Measurements from ENCODE around the gene INSYN2A.

INSYN2A gene

GRCh38 chr10:127151981-127152699 lies 44.3 kb downstream of the INSYN2A start:
- DNase-seq, result no peak

- no peak for DNase-seq
Observed at GRCh38 chr10:127151541-127151940, 44.9 kb downstream of the INSYN2A start.

DNA sequence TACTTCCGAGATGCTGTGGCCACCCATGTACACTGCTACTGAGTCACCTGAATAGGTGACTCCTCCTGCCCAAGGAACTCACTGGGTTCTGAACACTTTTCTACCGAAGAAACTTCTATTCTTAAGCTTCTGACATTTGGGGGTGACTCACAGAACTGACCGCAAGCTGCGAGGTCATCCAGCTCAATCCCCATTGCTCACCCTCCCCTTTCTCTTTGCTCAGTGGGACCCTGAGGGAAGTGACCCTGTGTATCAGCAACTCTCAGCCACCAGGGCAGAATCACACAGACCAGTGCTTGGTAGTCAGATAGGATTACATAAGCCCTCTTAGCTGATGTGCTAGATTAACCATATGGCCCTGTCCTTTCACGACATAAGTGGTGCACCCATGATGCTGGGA lies 46.3 kb downstream of the INSYN2A start:
- no peak for DNase-seq

DNA sequence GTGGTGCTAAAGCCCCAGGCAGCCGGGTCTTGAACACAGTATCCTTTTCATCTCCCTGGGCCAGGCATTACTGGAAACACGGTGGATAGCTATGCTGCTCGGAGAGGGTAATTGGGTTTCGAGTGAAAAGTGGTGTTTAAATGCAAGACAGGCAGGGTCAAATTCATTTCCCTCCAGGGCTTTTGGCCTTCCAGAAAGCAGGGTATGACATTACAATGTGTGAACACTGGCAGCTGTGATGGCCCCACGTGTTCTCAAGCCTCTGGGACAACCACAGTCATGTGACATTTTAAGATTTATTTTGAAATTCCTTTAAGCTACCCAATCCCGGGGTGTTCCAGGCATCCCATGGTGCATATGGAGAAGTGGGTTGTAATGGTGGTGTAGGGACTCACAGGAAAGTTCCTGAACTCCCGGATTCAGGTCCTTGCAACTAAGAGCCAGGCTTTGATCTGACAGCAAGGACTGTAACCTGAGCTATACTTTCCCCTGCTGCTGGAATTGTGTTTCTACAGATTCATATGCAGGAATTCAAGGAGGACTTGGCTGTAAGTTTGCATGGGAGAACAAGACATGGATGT lies 46.8 kb downstream of the INSYN2A start:
- DNase-seq, result no peak

- DNase-seq, result no peak
Observed at GRCh38 chr10:127148933-127149220, 47.5 kb downstream of the INSYN2A start.

GRCh38 chr10:127148066-127148932 lies 48.1 kb downstream of the INSYN2A start:
- DNase-seq, result no peak

DNA sequence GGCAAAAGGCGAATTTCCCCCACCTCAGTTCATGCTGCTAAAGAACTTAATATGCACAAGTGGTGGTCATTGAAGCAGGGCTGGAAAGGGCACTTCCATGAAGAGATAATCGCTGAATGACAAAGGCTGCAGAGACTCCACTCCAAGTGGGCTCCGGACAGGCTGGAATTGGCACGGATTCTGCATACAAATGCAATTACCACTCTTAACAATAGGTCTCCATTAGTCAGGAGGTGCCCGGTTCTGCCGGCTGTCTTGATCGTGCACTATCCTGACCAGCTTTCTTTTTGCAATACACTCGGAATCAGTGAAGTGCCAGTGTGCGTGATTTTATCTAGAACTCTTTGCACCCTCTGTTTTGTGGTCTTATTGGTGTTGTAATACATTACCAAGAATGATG lies 49.7 kb downstream of the INSYN2A start:
- DNase-seq, result no peak

Data from CD4-positive, alpha-beta T cell treated with Interleukin-17A for 4 hours (primary cell).